Measurements from ENCODE around the gene ASB18. TPM values are rescaled to one million over a fixed set of nuclear protein-coding genes. Genes with fewer than 3 reads are reported as not detected.

Gene ASB18
- total RNA-seq, 1 experiment from 2014 or later: not detected

DNA sequence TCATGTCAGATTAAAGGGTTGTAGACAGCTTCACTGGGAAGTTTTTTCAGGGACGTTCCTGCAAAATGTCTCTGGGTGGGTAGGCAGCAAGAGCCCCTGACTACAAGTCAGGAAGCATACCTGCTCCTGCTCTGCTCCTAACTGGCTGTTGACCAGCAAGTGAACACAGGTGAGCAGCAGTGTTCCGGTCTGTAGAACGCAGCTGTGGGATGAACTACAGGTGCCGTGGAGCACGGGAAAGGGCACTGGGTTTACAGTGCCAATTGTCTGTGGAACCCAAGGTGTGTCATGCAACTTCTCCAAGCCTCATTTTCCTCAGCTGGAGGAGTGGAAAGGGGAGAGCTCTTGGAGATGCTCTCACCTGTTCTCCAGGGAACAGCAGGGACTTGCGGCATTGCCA lies 6.6 kb downstream of the ASB18 start:
- H3K27ac ChIP-seq (ENCODE audit: low read depth, low read length): no peak overlapping the region
- BruUV-seq (replicated peaks): no TSS peak
- TF ChIP-seq, protein P1, sequence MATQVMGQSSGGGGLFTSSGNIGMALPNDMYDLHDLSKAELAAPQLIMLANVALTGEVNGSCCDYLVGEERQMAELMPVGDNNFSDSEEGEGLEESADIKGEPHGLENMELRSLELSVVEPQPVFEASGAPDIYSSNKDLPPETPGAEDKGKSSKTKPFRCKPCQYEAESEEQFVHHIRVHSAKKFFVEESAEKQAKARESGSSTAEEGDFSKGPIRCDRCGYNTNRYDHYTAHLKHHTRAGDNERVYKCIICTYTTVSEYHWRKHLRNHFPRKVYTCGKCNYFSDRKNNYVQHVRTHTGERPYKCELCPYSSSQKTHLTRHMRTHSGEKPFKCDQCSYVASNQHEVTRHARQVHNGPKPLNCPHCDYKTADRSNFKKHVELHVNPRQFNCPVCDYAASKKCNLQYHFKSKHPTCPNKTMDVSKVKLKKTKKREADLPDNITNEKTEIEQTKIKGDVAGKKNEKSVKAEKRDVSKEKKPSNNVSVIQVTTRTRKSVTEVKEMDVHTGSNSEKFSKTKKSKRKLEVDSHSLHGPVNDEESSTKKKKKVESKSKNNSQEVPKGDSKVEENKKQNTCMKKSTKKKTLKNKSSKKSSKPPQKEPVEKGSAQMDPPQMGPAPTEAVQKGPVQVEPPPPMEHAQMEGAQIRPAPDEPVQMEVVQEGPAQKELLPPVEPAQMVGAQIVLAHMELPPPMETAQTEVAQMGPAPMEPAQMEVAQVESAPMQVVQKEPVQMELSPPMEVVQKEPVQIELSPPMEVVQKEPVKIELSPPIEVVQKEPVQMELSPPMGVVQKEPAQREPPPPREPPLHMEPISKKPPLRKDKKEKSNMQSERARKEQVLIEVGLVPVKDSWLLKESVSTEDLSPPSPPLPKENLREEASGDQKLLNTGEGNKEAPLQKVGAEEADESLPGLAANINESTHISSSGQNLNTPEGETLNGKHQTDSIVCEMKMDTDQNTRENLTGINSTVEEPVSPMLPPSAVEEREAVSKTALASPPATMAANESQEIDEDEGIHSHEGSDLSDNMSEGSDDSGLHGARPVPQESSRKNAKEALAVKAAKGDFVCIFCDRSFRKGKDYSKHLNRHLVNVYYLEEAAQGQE (IDR thresholded peaks at IDR 0.05; ENCODE audit: low read depth): no peak
- TF ChIP-seq, protein P2, sequence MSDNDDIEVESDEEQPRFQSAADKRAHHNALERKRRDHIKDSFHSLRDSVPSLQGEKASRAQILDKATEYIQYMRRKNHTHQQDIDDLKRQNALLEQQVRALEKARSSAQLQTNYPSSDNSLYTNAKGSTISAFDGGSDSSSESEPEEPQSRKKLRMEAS (IDR thresholded peaks at IDR 0.05): no peak
- TF ChIP-seq EZH2 (IDR thresholded peaks at IDR 0.05) (no peak), ZFX (IDR thresholded peaks at IDR 0.05) (no peak), SIN3A (IDR thresholded peaks at IDR 0.05; ENCODE audit: low read depth) (no peak), RAD21 (IDR thresholded peaks at IDR 0.05; ENCODE audit: low read depth) (no peak), EGR1 (IDR thresholded peaks at IDR 0.05; ENCODE audit: low read depth) (no peak), JUND (IDR thresholded peaks at IDR 0.05) (no peak), ELF1 (IDR thresholded peaks at IDR 0.05; ENCODE audit: borderline replicate concordance, low read depth) (no peak), POLR2A (IDR thresholded peaks at IDR 0.05; ENCODE audit: borderline replicate concordance, extremely low read depth, insufficient read depth, insufficient read length) (no peak), YY1 (IDR thresholded peaks at IDR 0.05; ENCODE audit: extremely low read depth, insufficient replicate concordance, low read depth, low read length) (no peak), ZNF274 (IDR thresholded peaks at IDR 0.05; ENCODE audit: low read depth, low read length) (no peak), POLR2AphosphoS5 (IDR thresholded peaks at IDR 0.05; ENCODE audit: low read depth, low read length) (no peak), FOSL1 (IDR thresholded peaks at IDR 0.05; ENCODE audit: low read depth) (no peak), CBX3 (IDR thresholded peaks at IDR 0.05; ENCODE audit: low read depth) (no peak), TCF7L2 (IDR thresholded peaks at IDR 0.05; ENCODE audit: borderline replicate concordance, extremely low read depth, insufficient read depth, insufficient read length) (no peak), SRF (IDR thresholded peaks at IDR 0.05; ENCODE audit: low read depth) (no peak), CEBPB (IDR thresholded peaks at IDR 0.05; ENCODE audit: low read depth) (no peak)
- TF ChIP-seq, protein P3, sequence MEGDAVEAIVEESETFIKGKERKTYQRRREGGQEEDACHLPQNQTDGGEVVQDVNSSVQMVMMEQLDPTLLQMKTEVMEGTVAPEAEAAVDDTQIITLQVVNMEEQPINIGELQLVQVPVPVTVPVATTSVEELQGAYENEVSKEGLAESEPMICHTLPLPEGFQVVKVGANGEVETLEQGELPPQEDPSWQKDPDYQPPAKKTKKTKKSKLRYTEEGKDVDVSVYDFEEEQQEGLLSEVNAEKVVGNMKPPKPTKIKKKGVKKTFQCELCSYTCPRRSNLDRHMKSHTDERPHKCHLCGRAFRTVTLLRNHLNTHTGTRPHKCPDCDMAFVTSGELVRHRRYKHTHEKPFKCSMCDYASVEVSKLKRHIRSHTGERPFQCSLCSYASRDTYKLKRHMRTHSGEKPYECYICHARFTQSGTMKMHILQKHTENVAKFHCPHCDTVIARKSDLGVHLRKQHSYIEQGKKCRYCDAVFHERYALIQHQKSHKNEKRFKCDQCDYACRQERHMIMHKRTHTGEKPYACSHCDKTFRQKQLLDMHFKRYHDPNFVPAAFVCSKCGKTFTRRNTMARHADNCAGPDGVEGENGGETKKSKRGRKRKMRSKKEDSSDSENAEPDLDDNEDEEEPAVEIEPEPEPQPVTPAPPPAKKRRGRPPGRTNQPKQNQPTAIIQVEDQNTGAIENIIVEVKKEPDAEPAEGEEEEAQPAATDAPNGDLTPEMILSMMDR (IDR thresholded peaks at IDR 0.05 in 2 of 3, conservative IDR thresholded peaks at IDR 0.05 in 1 of 3; ENCODE audit: borderline replicate concordance in 1 of 3, insufficient read depth in 1 of 3, low read depth in 2 of 3, low read length in 2 of 3): no peak
- TF ChIP-seq, protein P4, sequence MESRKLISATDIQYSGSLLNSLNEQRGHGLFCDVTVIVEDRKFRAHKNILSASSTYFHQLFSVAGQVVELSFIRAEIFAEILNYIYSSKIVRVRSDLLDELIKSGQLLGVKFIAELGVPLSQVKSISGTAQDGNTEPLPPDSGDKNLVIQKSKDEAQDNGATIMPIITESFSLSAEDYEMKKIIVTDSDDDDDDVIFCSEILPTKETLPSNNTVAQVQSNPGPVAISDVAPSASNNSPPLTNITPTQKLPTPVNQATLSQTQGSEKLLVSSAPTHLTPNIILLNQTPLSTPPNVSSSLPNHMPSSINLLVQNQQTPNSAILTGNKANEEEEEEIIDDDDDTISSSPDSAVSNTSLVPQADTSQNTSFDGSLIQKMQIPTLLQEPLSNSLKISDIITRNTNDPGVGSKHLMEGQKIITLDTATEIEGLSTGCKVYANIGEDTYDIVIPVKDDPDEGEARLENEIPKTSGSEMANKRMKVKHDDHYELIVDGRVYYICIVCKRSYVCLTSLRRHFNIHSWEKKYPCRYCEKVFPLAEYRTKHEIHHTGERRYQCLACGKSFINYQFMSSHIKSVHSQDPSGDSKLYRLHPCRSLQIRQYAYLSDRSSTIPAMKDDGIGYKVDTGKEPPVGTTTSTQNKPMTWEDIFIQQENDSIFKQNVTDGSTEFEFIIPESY (IDR thresholded peaks at IDR 0.05; ENCODE audit: extremely low read depth, insufficient replicate concordance, low read length): no peak
- H3K27me3 ChIP-seq (ENCODE audit: insufficient read depth, low read length): no peaks in the 10 kb centered on the region
- ChIA-PET RAD21 (ENCODE audit: low non-redundant PET in 1 of 2, low total read pairs in 2 of 2, uncharacterized antibody in 2 of 2, unreplicated experiment in 2 of 2) (no interaction called here), CTCF (no interaction called here), POLR2A (no interaction called here)
- no peak overlapping the region for H3K4me3 ChIP-seq (replicated peaks in 1 of 2; ENCODE audit: low read depth in 1 of 2, low read length in 2 of 2)
- no peaks in the 10 kb centered on the region for H3K4me1 ChIP-seq (ENCODE audit: control insufficient read depth in 1 of 2, insufficient read depth in 2 of 2, low read length in 2 of 2)
- DNase-seq (ENCODE audit: low read depth, low spot score) (no peak), ATAC-seq (no peak)
- H3K79me2 ChIP-seq (ENCODE audit: insufficient read depth, low read length): no peaks in the 10 kb centered on the region
- no peak overlapping the region for H2AFZ ChIP-seq (ENCODE audit: low read depth, low read length, poor library complexity, severe bottlenecking)
- no peak overlapping the region for H3K4me2 ChIP-seq (ENCODE audit: low read length)
- H3K9ac ChIP-seq (ENCODE audit: low read length): no peak overlapping the region
- H3K36me3 ChIP-seq (ENCODE audit: control insufficient read depth in 1 of 2, insufficient read depth in 2 of 2, low read length in 2 of 2): no peaks in the 10 kb centered on the region
- intact Hi-C loops (cut with micrococcal nuclease): no loop called here
- no peaks in the 10 kb centered on the region for H3K9me2 ChIP-seq (ENCODE audit: insufficient read depth)
- no peaks in the 10 kb centered on the region for H4K20me1 ChIP-seq (ENCODE audit: insufficient read depth)
- H3K9me3 ChIP-seq (ENCODE audit: control insufficient read depth in 1 of 2, insufficient read depth in 1 of 2, low read depth in 1 of 2, low read length in 2 of 2): no peaks in the 10 kb centered on the region
